Stimulated activated CD4-positive, alpha-beta T cell treated with anti-CD3 and anti-CD28 coated beads, TNF-alpha, amount 100 ng/mL, for 24 hours (primary cell): ENCODE results near the gene DUSP5.

Source experiments
- DNase-seq, 3 experiments: peaks; one replicate each; pipeline ENCODE4 v3.0.0-alpha.2; 2020; ENCODE audit warnings: low read depth in 3 of 3

Gene DUSP5

GRCh38 chr10:110500515-110500905 is 2.8 kb downstream of the DUSP5 start:
- DNase-seq: no peak

- peak in 2 of 3 experiments; percentile 19 to 60 for DNase-seq
These were observed 3.6 kb downstream of the DUSP5 start for GRCh38 chr10:110501142-110501937.

GRCh38 chr10:110502072-110502845 is 4.6 kb downstream of the DUSP5 start:
- DNase-seq: no peak

- DNase-seq: no peak
These were observed 5.2 kb downstream of the DUSP5 start for GRCh38 chr10:110502851-110503301.

GRCh38 chr10:110503528-110504110 is 5.9 kb downstream of the DUSP5 start:
- no peak for DNase-seq

GRCh38 chr10:110504111-110504735 is 6.5 kb downstream of the DUSP5 start:
- DNase-seq: peak; percentile 22 to 55 (median 48)

GRCh38 chr10:110505130-110505770 is 7.5 kb downstream of the DUSP5 start:
- DNase-seq: no peak

GRCh38 chr10:110506448-110506847 is 8.7 kb downstream of the DUSP5 start:
- DNase-seq: no peak

- no peak for DNase-seq
These were observed 9.6 kb downstream of the DUSP5 start for GRCh38 chr10:110507346-110507745.

- no peak for DNase-seq
These were observed 10.6 kb downstream of the DUSP5 start for GRCh38 chr10:110508159-110508788.

- no peak for DNase-seq
These were observed 11.3 kb downstream of the DUSP5 start for GRCh38 chr10:110508806-110509544.

- no peak for DNase-seq
These were observed 11.9 kb downstream of the DUSP5 start for GRCh38 chr10:110509560-110509959.

GRCh38 chr10:110510086-110510485 is 12.4 kb downstream of the DUSP5 start:
- DNase-seq: no peak

GRCh38 chr10:110510730-110511129 is 13.0 kb downstream of the DUSP5 start:
- no peak for DNase-seq

- DNase-seq: no peak
These were observed 14.2 kb downstream of the DUSP5 start for GRCh38 chr10:110511734-110512449.

- peak in 2 of 3 experiments; percentile 45 to 46 for DNase-seq
These were observed 14.9 kb downstream of the DUSP5 start for GRCh38 chr10:110512461-110513187.

GRCh38 chr10:110513949-110514348 is 16.2 kb downstream of the DUSP5 start:
- no peak for DNase-seq

- DNase-seq: no peak
These were observed 17.1 kb downstream of the DUSP5 start for GRCh38 chr10:110514848-110515247.
